Liver (tissue), 3 donors: ENCODE results near the gene LMX1B.

ENCODE experiments used
- ATF3 ChIP-seq: IDR thresholded peaks from 2 replicates; pipeline ENCODE4 v1.6.1; 2016; ENCODE audit warnings: antibody characterized with exemption
- CTCF ChIP-seq: fragments of 150-350 bp; IDR thresholded peaks from 2 replicates; pipeline ENCODE4 v1.5.1; 2017; ENCODE audit warnings: improper control_type of control experiment, low read depth, low read length; ENCODE audit not compliant: missing input control
- EGR1 ChIP-seq, 2 donors: IDR thresholded peaks; 2 replicates each; pipeline ENCODE4 v1.6.1; 2016 to 2018; ENCODE audit warnings: antibody characterized with exemption in 2 of 2, low read depth in 2 of 2
- GABPA ChIP-seq, 2 donors: IDR thresholded peaks in 1 of 2; conservative IDR thresholded peaks in 1 of 2; 2 replicates each; pipeline ENCODE4 v1.6.1; 2016; ENCODE audit warnings: antibody characterized with exemption in 2 of 2, mild to moderate bottlenecking in 1 of 2, moderate library complexity in 1 of 2
- donor health status: healthy.
- donor health status: healthy.

GRCh38 chr9:126696401-126697145 lies 82.8 kb downstream of the LMX1B start:
- TF ChIP-seq CTCF (no peak), GABPA (IDR thresholded peaks at IDR 0.05 in 1 of 2, conservative IDR thresholded peaks at IDR 0.05 in 1 of 2) (no peak), ATF3 (no peak), EGR1 (IDR thresholded peaks at IDR 0.05; ENCODE audit: low read depth in 2 of 2) (no peak)
